ENCODE measurements around the gene RBM23. TPM values are rescaled to one million over a fixed set of nuclear protein-coding genes. Genes with fewer than 3 reads are reported as not detected.

Gene RBM23
- total RNA-seq, 1 donor from 2014 or later = 170 TPM

GRCh38 chr14:22896760-22897159 lies 22.2 kb downstream of the RBM23 start:
- H3K4me1 Mint-ChIP-seq = peaks cover 11% of the 10 kb centered on the region
- no peak for DNase-seq (ENCODE audit: low spot score)
- H3K27me3 ChIP-seq = no peaks in the 10 kb centered on the region
- H3K9ac ChIP-seq = no peak overlapping the region
- no peak overlapping the region for H3K4me3 Mint-ChIP-seq
- peaks cover 3% of the 10 kb centered on the region for H3K27me3 Mint-ChIP-seq (ENCODE audit: insufficient read depth, low read depth)
- H3K79me2 ChIP-seq (ENCODE audit: low read depth) = no peaks in the 10 kb centered on the region
- H3K36me3 ChIP-seq = no peaks in the 10 kb centered on the region
- H3K36me3 Mint-ChIP-seq = peaks cover 16% of the 10 kb centered on the region
- H4K20me1 ChIP-seq (ENCODE audit: low read depth) = peaks cover 10% of the 10 kb centered on the region
- peaks cover 10% of the 10 kb centered on the region for H3K4me1 ChIP-seq
- H3K27ac ChIP-seq = no peak overlapping the region
- H3K9me3 ChIP-seq (ENCODE audit: low read depth) = no peaks in the 10 kb centered on the region
- no peaks in the 10 kb centered on the region for H3K9me3 Mint-ChIP-seq
- no peak overlapping the region for H3K27ac Mint-ChIP-seq
- H3K4me3 ChIP-seq = no peak overlapping the region
- no peak overlapping the region for H3K4me2 ChIP-seq
- no peak overlapping the region for H2AFZ ChIP-seq (replicated peaks)
- H3F3A ChIP-seq (ENCODE audit: low read depth) = peaks cover 30% of the 10 kb centered on the region
- TF ChIP-seq EZH2 (IDR thresholded peaks at IDR 0.05) (no peak), EZH2phosphoT487 (IDR thresholded peaks at IDR 0.05) (no peak)
- TF ChIP-seq, protein P1, sequence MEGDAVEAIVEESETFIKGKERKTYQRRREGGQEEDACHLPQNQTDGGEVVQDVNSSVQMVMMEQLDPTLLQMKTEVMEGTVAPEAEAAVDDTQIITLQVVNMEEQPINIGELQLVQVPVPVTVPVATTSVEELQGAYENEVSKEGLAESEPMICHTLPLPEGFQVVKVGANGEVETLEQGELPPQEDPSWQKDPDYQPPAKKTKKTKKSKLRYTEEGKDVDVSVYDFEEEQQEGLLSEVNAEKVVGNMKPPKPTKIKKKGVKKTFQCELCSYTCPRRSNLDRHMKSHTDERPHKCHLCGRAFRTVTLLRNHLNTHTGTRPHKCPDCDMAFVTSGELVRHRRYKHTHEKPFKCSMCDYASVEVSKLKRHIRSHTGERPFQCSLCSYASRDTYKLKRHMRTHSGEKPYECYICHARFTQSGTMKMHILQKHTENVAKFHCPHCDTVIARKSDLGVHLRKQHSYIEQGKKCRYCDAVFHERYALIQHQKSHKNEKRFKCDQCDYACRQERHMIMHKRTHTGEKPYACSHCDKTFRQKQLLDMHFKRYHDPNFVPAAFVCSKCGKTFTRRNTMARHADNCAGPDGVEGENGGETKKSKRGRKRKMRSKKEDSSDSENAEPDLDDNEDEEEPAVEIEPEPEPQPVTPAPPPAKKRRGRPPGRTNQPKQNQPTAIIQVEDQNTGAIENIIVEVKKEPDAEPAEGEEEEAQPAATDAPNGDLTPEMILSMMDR (IDR thresholded peaks at IDR 0.05) = no peak

DNA sequence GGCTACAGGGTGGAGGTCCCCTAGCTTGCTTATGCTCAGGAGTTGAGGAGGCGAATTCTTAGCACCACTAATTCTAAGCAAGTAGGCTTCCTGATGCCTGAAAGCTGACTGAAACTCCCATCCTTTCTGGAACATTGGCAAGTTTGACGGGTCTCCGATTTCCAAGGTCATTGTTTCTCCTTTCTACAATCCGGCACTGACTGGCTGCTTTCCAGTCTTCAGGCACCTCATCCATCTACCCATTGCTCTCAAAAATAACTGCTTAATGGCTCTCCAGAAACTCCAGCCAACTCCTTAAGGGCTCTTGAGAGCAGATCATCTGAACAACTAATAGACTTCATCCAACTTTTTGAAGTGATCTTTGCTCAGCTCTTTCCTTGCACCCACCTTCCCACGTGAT lies 22.6 kb downstream of the RBM23 start:
- no peaks in the 10 kb centered on the region for H3K36me3 ChIP-seq
- no peak overlapping the region for H3K4me3 Mint-ChIP-seq
- no peaks in the 10 kb centered on the region for H3K9me3 Mint-ChIP-seq
- TF ChIP-seq EZH2 (IDR thresholded peaks at IDR 0.05) (no peak), EZH2phosphoT487 (IDR thresholded peaks at IDR 0.05) (no peak)
- TF ChIP-seq, protein P1 (IDR thresholded peaks at IDR 0.05) = no peak
- peaks cover 10% of the 10 kb centered on the region for H4K20me1 ChIP-seq (ENCODE audit: low read depth)
- H3K4me3 ChIP-seq = no peak overlapping the region
- H3K36me3 Mint-ChIP-seq = peaks cover 13% of the 10 kb centered on the region
- H3K27me3 Mint-ChIP-seq (ENCODE audit: insufficient read depth, low read depth) = peaks cover 3% of the 10 kb centered on the region
- H2AFZ ChIP-seq (replicated peaks) = no peak overlapping the region
- H3K79me2 ChIP-seq (ENCODE audit: low read depth) = no peaks in the 10 kb centered on the region
- H3K4me1 Mint-ChIP-seq = peaks cover 11% of the 10 kb centered on the region
- no peak overlapping the region for H3K27ac ChIP-seq
- no peak overlapping the region for H3K9ac ChIP-seq
- H3K4me1 ChIP-seq = peaks cover 10% of the 10 kb centered on the region
- no peak overlapping the region for H3K4me2 ChIP-seq
- H3K9me3 ChIP-seq (ENCODE audit: low read depth) = no peaks in the 10 kb centered on the region
- H3F3A ChIP-seq (ENCODE audit: low read depth) = peaks cover 30% of the 10 kb centered on the region
- no peaks in the 10 kb centered on the region for H3K27me3 ChIP-seq
- no peak overlapping the region for H3K27ac Mint-ChIP-seq
- no peak for DNase-seq (ENCODE audit: low spot score)

GRCh38 chr14:22895402-22895801 lies 23.5 kb downstream of the RBM23 start:
- Mint-ChIP-seq H3K4me1 (peaks cover 10% of the 10 kb centered on the region), H3K4me3 (no peak overlapping the region), H3K36me3 (peaks cover 5% of the 10 kb centered on the region), H3K9me3 (no peaks in the 10 kb centered on the region), H3K27me3 (ENCODE audit: insufficient read depth, low read depth) (peaks cover 3% of the 10 kb centered on the region), H3K27ac (no peak overlapping the region)
- Histone ChIP-seq H3K36me3 (no peaks in the 10 kb centered on the region), H3F3A (ENCODE audit: low read depth) (peaks cover 20% of the 10 kb centered on the region), H3K4me1 (peaks cover 10% of the 10 kb centered on the region), H4K20me1 (ENCODE audit: low read depth) (peaks cover 10% of the 10 kb centered on the region), H3K4me2 (no peak overlapping the region), H3K4me3 (no peak overlapping the region), H3K9ac (no peak overlapping the region), H3K27ac (no peak overlapping the region), H3K9me3 (ENCODE audit: low read depth) (no peaks in the 10 kb centered on the region), H2AFZ (replicated peaks) (no peak overlapping the region), H3K79me2 (ENCODE audit: low read depth) (no peaks in the 10 kb centered on the region), H3K27me3 (no peaks in the 10 kb centered on the region)
- DNase-seq (ENCODE audit: low spot score) = no peak
- TF ChIP-seq EZH2phosphoT487 (IDR thresholded peaks at IDR 0.05) (no peak), EZH2 (IDR thresholded peaks at IDR 0.05) (no peak)
- TF ChIP-seq, protein P1 (IDR thresholded peaks at IDR 0.05) = no peak
